Neural progenitor cell (in vitro differentiated cells): ENCODE data around the gene STKLD1. TPM values are rescaled to one million over a fixed set of nuclear protein-coding genes. Genes with fewer than 3 reads are reported as not detected.
"Not testable (repeated sequence)": the region's sequence is repeated elsewhere in the genome, so short reads cannot be mapped to it uniquely, and the experiment has no call there.

Experiments used
- DNase-seq: peaks from one replicate; pipeline ENCODE4 v3.0.0-alpha.2; 2016; ENCODE audit warnings: low spot score
- H2AFZ ChIP-seq: fragments of 200-600 bp; sonication (generic); replicated peaks from 2 replicates; pipeline ENCODE4 v1.6.1; 2016; ENCODE audit warnings: antibody characterized with exemption
- H3F3A ChIP-seq: fragments of 200-600 bp; sonication (generic); 2 replicates; pipeline ENCODE4 v1.6.1; 2016; ENCODE audit warnings: antibody characterized with exemption, low read depth
- H3K27ac ChIP-seq: fragments of 200-600 bp; sonication (generic); 2 replicates; pipeline ENCODE4 v1.5.1; 2016; ENCODE audit warnings: mild to moderate bottlenecking
- H3K27me3 ChIP-seq: fragments of 200-600 bp; sonication (generic); 2 replicates; pipeline ENCODE4 v1.6.1; 2016; ENCODE audit warnings: mild to moderate bottlenecking, moderate library complexity
- H3K36me3 ChIP-seq: fragments of 200-600 bp; sonication (generic); 2 replicates; pipeline ENCODE4 v1.5.1; 2016
- H3K4me1 ChIP-seq: fragments of 200-600 bp; sonication (generic); 2 replicates; pipeline ENCODE4 v1.6.1; 2016; ENCODE audit warnings: mixed run types
- H3K4me2 ChIP-seq: fragments of 200-600 bp; sonication (generic); 2 replicates; pipeline ENCODE4 v1.6.1; 2016
- H3K4me3 ChIP-seq: fragments of 200-600 bp; sonication (generic); 2 replicates; pipeline ENCODE4 v1.5.1; 2016
- H3K79me2 ChIP-seq: fragments of 200-600 bp; sonication (generic); 2 replicates; pipeline ENCODE4 v1.6.1; 2016; ENCODE audit warnings: low read depth
- H3K9ac ChIP-seq: fragments of 200-600 bp; sonication (generic); 2 replicates; pipeline ENCODE4 v1.6.1; 2016
- H3K9me3 ChIP-seq: fragments of 200-600 bp; sonication (generic); 2 replicates; pipeline ENCODE4 v1.5.1; 2016; ENCODE audit warnings: low read depth
- H4K20me1 ChIP-seq: fragments of 200-600 bp; sonication (generic); 2 replicates; pipeline ENCODE4 v1.6.1; 2016; ENCODE audit warnings: low read depth
- H3K27ac Mint-ChIP-seq: 3 replicates; pipeline ENCODE4 v1.8.0; 2021; ENCODE audit warnings: mixed read lengths
- H3K27me3 Mint-ChIP-seq: 2 replicates; pipeline ENCODE4 v1.8.0; 2022; ENCODE audit warnings: low read depth, mild to moderate bottlenecking, inconsistent platforms, moderate library complexity, mixed read lengths; ENCODE audit not compliant: insufficient read depth
- H3K36me3 Mint-ChIP-seq: 3 replicates; pipeline ENCODE4 v1.8.0; 2021; ENCODE audit warnings: mixed read lengths
- H3K4me1 Mint-ChIP-seq: 3 replicates; pipeline ENCODE4 v1.8.0; 2021; ENCODE audit warnings: mixed read lengths
- H3K4me3 Mint-ChIP-seq: 3 replicates; pipeline ENCODE4 v1.8.0; 2021; ENCODE audit warnings: mild to moderate bottlenecking, moderate library complexity, mixed read lengths
- H3K9me3 Mint-ChIP-seq: 3 replicates; pipeline ENCODE4 v1.8.0; 2020; ENCODE audit warnings: mixed read lengths
- EZH2 ChIP-seq: fragments of 200-600 bp; sonication (generic); IDR thresholded peaks from 2 replicates; pipeline ENCODE4 v1.6.1; 2017; ENCODE audit warnings: antibody characterized with exemption, mild to moderate bottlenecking, moderate library complexity
- EZH2phosphoT487 ChIP-seq: fragments of 200-600 bp; sonication (generic); IDR thresholded peaks from 2 replicates; pipeline ENCODE4 v1.6.1; 2017; ENCODE audit warnings: antibody characterized with exemption
- total RNA-seq: library from RNA; depleted of rRNA; stranded (reverse); fragments of >200 nt; gene quantifications from 2 replicates; pipeline ENCODE4 v1.2.3, GENCODE V29; 2015; ENCODE audit warnings: low replicate concordance
- TF ChIP-seq, protein P1 (sequence below): fragments of 200-600 bp; sonication (generic); IDR thresholded peaks from 2 replicates; pipeline ENCODE4 v1.5.1; 2017; ENCODE audit warnings: antibody characterized with exemption, mild to moderate bottlenecking

STKLD1 gene
- total RNA-seq, 1 donor from 2014 or later = 0.58 TPM

DNA sequence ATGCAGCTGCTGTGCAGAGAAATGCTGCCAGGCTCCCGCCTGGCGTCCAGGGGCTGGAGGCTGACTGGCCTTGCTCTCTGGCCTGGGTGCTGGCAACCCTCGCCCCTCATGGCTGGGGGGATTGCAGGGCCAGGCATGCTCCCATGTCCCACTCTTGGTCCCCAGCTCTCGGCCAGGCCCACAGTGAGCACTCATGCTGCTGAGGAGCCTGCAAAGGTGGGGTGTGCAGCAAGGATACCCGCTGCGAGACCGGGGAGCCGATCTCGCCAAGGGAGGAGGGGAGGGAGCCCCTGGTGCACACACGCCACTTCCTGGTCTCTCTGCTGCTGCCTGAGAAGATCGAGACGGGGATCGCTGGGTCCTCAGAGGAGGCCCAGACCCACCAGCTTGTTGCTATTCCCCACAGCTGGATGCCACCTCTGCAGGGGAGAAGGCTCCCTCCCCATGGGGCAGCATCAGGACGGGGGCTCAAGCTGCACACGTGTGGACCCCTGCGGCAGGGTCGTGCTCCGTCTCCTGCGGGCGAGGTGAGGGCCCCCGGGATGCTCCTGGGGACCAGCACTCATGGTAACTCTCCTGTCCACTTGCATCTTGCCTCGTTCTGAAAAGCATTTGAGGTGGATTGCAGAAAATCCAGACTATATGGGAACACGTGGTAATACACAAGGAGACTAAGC lies 69.3 kb downstream of the STKLD1 start:
- Mint-ChIP-seq H3K4me3 (no peak overlapping the region), H3K36me3 (no peaks in the 10 kb centered on the region), H3K4me1 (peaks cover 2% of the 10 kb centered on the region), H3K27ac (no peak overlapping the region), H3K27me3 (peaks cover 7% of the 10 kb centered on the region), H3K9me3 (no peaks in the 10 kb centered on the region)
- H3K79me2 ChIP-seq = no peaks in the 10 kb centered on the region
- no peak overlapping the region for H3K4me2 ChIP-seq
- no peaks in the 10 kb centered on the region for H4K20me1 ChIP-seq
- H3K36me3 ChIP-seq = no peaks in the 10 kb centered on the region
- H3K9ac ChIP-seq = no peak overlapping the region
- no peaks in the 10 kb centered on the region for H3K4me1 ChIP-seq
- no peak overlapping the region for H3K27ac ChIP-seq
- no peaks in the 10 kb centered on the region for H3F3A ChIP-seq
- H3K9me3 ChIP-seq = no peaks in the 10 kb centered on the region
- no peak overlapping the region for H2AFZ ChIP-seq
- DNase-seq = no peak
- no peak for TF ChIP-seq EZH2
- TF ChIP-seq, protein P1, sequence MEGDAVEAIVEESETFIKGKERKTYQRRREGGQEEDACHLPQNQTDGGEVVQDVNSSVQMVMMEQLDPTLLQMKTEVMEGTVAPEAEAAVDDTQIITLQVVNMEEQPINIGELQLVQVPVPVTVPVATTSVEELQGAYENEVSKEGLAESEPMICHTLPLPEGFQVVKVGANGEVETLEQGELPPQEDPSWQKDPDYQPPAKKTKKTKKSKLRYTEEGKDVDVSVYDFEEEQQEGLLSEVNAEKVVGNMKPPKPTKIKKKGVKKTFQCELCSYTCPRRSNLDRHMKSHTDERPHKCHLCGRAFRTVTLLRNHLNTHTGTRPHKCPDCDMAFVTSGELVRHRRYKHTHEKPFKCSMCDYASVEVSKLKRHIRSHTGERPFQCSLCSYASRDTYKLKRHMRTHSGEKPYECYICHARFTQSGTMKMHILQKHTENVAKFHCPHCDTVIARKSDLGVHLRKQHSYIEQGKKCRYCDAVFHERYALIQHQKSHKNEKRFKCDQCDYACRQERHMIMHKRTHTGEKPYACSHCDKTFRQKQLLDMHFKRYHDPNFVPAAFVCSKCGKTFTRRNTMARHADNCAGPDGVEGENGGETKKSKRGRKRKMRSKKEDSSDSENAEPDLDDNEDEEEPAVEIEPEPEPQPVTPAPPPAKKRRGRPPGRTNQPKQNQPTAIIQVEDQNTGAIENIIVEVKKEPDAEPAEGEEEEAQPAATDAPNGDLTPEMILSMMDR = no peak
- no peak for TF ChIP-seq EZH2phosphoT487
- H3K27me3 ChIP-seq = no peaks in the 10 kb centered on the region
- H3K4me3 ChIP-seq = no peak overlapping the region

DNA sequence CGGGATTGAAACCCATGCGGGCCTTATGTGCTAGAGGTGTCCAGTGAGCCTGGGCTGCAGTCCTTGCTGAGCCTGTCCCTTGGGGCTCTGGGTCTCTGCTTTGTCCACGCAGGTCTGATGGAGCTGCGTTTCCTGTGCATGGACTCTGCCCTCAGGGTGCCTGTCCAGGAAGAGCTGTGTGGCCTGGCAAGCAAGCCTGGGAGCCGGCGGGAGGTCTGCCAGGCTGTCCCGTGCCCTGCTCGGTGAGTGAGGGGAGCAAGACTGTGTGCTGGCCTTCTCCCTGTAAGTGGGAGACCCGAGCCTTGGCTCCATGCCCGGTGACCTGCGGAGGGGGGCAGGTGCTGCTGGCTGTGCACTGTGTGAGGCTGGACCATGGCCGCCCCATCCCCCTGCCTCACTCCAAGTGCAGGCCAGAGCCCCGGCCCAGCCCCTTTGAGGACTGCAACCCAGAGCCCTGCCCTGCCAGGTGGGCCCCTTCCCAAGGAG lies 72.4 kb downstream of the STKLD1 start:
- no peaks in the 10 kb centered on the region for H3K36me3 ChIP-seq
- no peaks in the 10 kb centered on the region for H3K9me3 Mint-ChIP-seq
- H3K4me1 Mint-ChIP-seq = peaks cover 2% of the 10 kb centered on the region
- peaks cover 8% of the 10 kb centered on the region for H3K27me3 Mint-ChIP-seq
- no peaks in the 10 kb centered on the region for H3K27me3 ChIP-seq
- H3K27ac ChIP-seq = no peak overlapping the region
- no peaks in the 10 kb centered on the region for H3F3A ChIP-seq
- no peak overlapping the region for H3K4me3 Mint-ChIP-seq
- H3K9ac ChIP-seq = no peak overlapping the region
- no peaks in the 10 kb centered on the region for H3K36me3 Mint-ChIP-seq
- H4K20me1 ChIP-seq = no peaks in the 10 kb centered on the region
- H3K9me3 ChIP-seq = no peaks in the 10 kb centered on the region
- DNase-seq = no peak
- no peaks in the 10 kb centered on the region for H3K79me2 ChIP-seq
- H2AFZ ChIP-seq = no peak overlapping the region
- no peaks in the 10 kb centered on the region for H3K4me1 ChIP-seq
- peak overlapping the region; percentile 69 for H3K27ac Mint-ChIP-seq
- H3K4me3 ChIP-seq = no peak overlapping the region
- no peak overlapping the region for H3K4me2 ChIP-seq
- TF ChIP-seq, protein P1 = no peak

DNA sequence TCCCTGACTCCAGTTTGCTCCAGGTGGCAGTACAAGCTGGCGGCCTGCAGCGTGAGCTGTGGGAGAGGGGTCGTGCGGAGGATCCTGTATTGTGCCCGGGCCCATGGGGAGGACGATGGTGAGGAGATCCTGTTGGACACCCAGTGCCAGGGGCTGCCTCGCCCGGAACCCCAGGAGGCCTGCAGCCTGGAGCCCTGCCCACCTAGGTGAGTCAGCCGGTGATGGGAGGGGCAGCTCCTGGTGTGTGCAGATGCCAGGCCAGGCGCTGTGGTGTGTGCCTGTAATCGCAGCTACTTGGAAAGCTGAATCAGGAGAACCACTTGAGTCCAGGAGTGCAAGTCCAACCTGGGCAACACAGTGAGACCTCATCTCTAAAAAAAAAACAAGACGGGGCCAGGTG lies 73.6 kb downstream of the STKLD1 start:
- Histone ChIP-seq H3K79me2 (no peaks in the 10 kb centered on the region), H3K36me3 (no peaks in the 10 kb centered on the region), H3K4me1 (no peaks in the 10 kb centered on the region), H3K4me2 (no peak overlapping the region), H3K27me3 (no peaks in the 10 kb centered on the region), H3K9ac (no peak overlapping the region), H3K4me3 (no peak overlapping the region), H4K20me1 (no peaks in the 10 kb centered on the region), H3K9me3 (no peaks in the 10 kb centered on the region), H3F3A (no peaks in the 10 kb centered on the region), H3K27ac (no peak overlapping the region), H2AFZ (no peak overlapping the region)
- no peaks in the 10 kb centered on the region for H3K9me3 Mint-ChIP-seq
- no peaks in the 10 kb centered on the region for H3K4me1 Mint-ChIP-seq
- no peak overlapping the region for H3K4me3 Mint-ChIP-seq
- DNase-seq = no peak
- H3K27ac Mint-ChIP-seq = no peak overlapping the region
- no peaks in the 10 kb centered on the region for H3K36me3 Mint-ChIP-seq
- TF ChIP-seq, protein P1 = no peak
- TF ChIP-seq EZH2phosphoT487 (no peak), EZH2 (no peak)
- H3K27me3 Mint-ChIP-seq = peaks cover 7% of the 10 kb centered on the region

DNA sequence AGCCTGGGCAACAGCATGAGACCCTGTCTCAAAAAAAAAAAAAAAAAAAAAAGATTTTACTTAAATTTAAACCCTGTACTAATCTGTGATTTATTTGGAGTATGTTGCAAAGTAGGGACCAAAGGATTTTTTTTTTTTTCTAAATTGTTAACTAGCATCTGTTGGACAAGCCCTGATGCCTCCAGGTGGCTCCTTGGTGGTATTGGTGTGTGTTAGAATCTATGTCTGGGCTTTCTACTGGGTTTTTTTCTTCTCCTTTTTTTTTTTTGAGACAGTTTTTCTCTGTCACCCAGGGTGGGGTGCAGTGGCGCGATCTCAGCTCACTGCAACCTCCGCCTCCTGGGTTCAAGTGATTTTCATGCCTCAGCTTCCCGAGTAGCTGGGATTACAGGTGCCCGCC lies 75.7 kb downstream of the STKLD1 start:
- not testable (repeated sequence) for H3K9me3 Mint-ChIP-seq, H3K4me1 ChIP-seq, H3K79me2 ChIP-seq, H3K4me1 Mint-ChIP-seq, H3K9ac ChIP-seq, H3K27me3 ChIP-seq, H3K36me3 ChIP-seq, H3K9me3 ChIP-seq, H4K20me1 ChIP-seq, H2AFZ ChIP-seq, H3K4me2 ChIP-seq, H3K27ac Mint-ChIP-seq, DNase-seq, H3K36me3 Mint-ChIP-seq, H3K27me3 Mint-ChIP-seq, H3K4me3 ChIP-seq, H3K4me3 Mint-ChIP-seq, H3F3A ChIP-seq, H3K27ac ChIP-seq
